DOHH2 (cell line): ENCODE data around the gene MS4A7.
A peak's percentile ranks its signal among the peaks of the same experiment; 100 is the strongest.

ENCODE experiments used
- H3F3A ChIP-seq: fragments of 200-600 bp; sonication (generic), shearing (Covaris generic); 2 replicates; pipeline ENCODE4 v1.6.0; 2016; ENCODE audit warnings: antibody characterized with exemption, mild to moderate bottlenecking; ENCODE audit not compliant: control insufficient read depth, insufficient read depth
- H3K27ac ChIP-seq: fragments of 200-600 bp; sonication (generic); 2 replicates; pipeline ENCODE4 v1.5.1; 2014; ENCODE audit warnings: low read depth, mild to moderate bottlenecking, low read length, moderate library complexity
- H3K27me3 ChIP-seq: fragments of 200-600 bp; sonication (generic); 2 replicates; pipeline ENCODE4 v1.6.1; 2014; ENCODE audit warnings: mild to moderate bottlenecking, low read length, mixed read lengths; ENCODE audit not compliant: control insufficient read depth
- H3K36me3 ChIP-seq: fragments of 200-600 bp; sonication (generic); 2 replicates; pipeline ENCODE4 v1.6.1; 2014; ENCODE audit warnings: mild to moderate bottlenecking, low read length, moderate library complexity, mixed read lengths; ENCODE audit not compliant: control insufficient read depth
- H3K4me1 ChIP-seq: fragments of 200-600 bp; sonication (generic); 2 replicates; pipeline ENCODE4 v1.6.1; 2014; ENCODE audit warnings: mild to moderate bottlenecking, low read length, mixed read lengths; ENCODE audit not compliant: control insufficient read depth
- H3K4me2 ChIP-seq: fragments of 200-600 bp; sonication (generic); 2 replicates; pipeline ENCODE4 v1.6.0; 2014; ENCODE audit warnings: mild to moderate bottlenecking, low read length, moderate library complexity
- H3K4me3 ChIP-seq: fragments of 200-600 bp; sonication (generic); 2 replicates; pipeline ENCODE4 v1.5.1; 2014; ENCODE audit warnings: mild to moderate bottlenecking, low read length, mixed read lengths
- H3K79me2 ChIP-seq: fragments of 200-600 bp; sonication (generic); 2 replicates; pipeline ENCODE4 v1.6.1; 2014; ENCODE audit warnings: mild to moderate bottlenecking, low read length, mixed read lengths; ENCODE audit not compliant: control insufficient read depth
- H3K9me2 ChIP-seq: fragments of 200-600 bp; sonication (generic); replicated peaks from 2 replicates; pipeline ENCODE4 v1.6.1; 2014; ENCODE audit warnings: mild to moderate bottlenecking, low read length, mixed read lengths; ENCODE audit not compliant: control insufficient read depth
- H3K9me3 ChIP-seq: fragments of 200-600 bp; sonication (generic); 2 replicates; pipeline ENCODE4 v1.6.1; 2014; ENCODE audit warnings: antibody characterized with exemption, low read length, mixed read lengths; ENCODE audit not compliant: control insufficient read depth, insufficient read depth
- H4K20me1 ChIP-seq: fragments of 200-600 bp; sonication (generic); 2 replicates; pipeline ENCODE4 v1.6.0; 2014; ENCODE audit warnings: low read depth, mild to moderate bottlenecking, antibody characterized with exemption, low read length, moderate library complexity; ENCODE audit not compliant: control insufficient read depth, insufficient read depth
- CTCF ChIP-seq: fragments of 200-600 bp; sonication (generic); IDR thresholded peaks from one replicate; pipeline ENCODE4 v1.5.1; 2014; ENCODE audit warnings: antibody characterized with exemption, mild to moderate bottlenecking, low read depth, low read length; ENCODE audit not compliant: poor library complexity, severe bottlenecking
- EZH2phosphoT487 ChIP-seq: fragments of 200-600 bp; sonication (generic); IDR thresholded peaks from 2 replicates; pipeline ENCODE4 v1.6.1; 2017; ENCODE audit warnings: borderline replicate concordance, mild to moderate bottlenecking, antibody characterized with exemption, low read length, moderate library complexity, mixed read lengths

Gene MS4A7

GRCh38 chr11:60378354-60378753 lies at the start of gene MS4A7:
TSS of gene MS4A7 (plus strand) at chr11:60378532. CDS start at chr11:60383142, 4,610 bp downstream.
- Histone ChIP-seq H4K20me1 (no peaks in the 10 kb centered on the region), H3K4me2 (peak within 1 kb of the TSS; percentile 72), H3K79me2 (no peaks in the 10 kb centered on the region), H3K9me2 (no peaks in the 10 kb centered on the region), H3F3A (peaks cover 5% of the 10 kb centered on the region), H3K4me3 (peak within 1 kb of the TSS; percentile 63), H3K9me3 (no peaks in the 10 kb centered on the region), H3K27ac (peak within 1 kb of the TSS; percentile 91), H3K36me3 (no peaks in the 10 kb centered on the region), H3K27me3 (no peaks in the 10 kb centered on the region), H3K4me1 (peaks cover 35% of the 10 kb centered on the region)
- TF ChIP-seq CTCF (no peak), EZH2phosphoT487 (no peak)

GRCh38 chr11:60332846-60333245 lies 45.5 kb upstream of the MS4A7 start:
- no peak overlapping the region for H3K27ac ChIP-seq
- H3F3A ChIP-seq = no peaks in the 10 kb centered on the region
- H3K27me3 ChIP-seq = no peaks in the 10 kb centered on the region
- H3K4me1 ChIP-seq = no peaks in the 10 kb centered on the region
- H3K79me2 ChIP-seq = no peaks in the 10 kb centered on the region
- TF ChIP-seq EZH2phosphoT487 = no peak
- TF ChIP-seq CTCF = no peak
- H3K36me3 ChIP-seq = no peaks in the 10 kb centered on the region
- no peaks in the 10 kb centered on the region for H3K9me3 ChIP-seq
- H4K20me1 ChIP-seq = no peaks in the 10 kb centered on the region
- no peak overlapping the region for H3K4me2 ChIP-seq
- H3K9me2 ChIP-seq = no peaks in the 10 kb centered on the region
- H3K4me3 ChIP-seq = no peak overlapping the region

GRCh38 chr11:60334005-60334620 lies 44.2 kb upstream of the MS4A7 start:
- H4K20me1 ChIP-seq = no peaks in the 10 kb centered on the region
- H3K79me2 ChIP-seq = no peaks in the 10 kb centered on the region
- TF ChIP-seq EZH2phosphoT487 (no peak), CTCF (peak; percentile 81)
- no peak overlapping the region for H3K4me3 ChIP-seq
- no peaks in the 10 kb centered on the region for H3K27me3 ChIP-seq
- H3K36me3 ChIP-seq = no peaks in the 10 kb centered on the region
- H3K4me1 ChIP-seq = no peaks in the 10 kb centered on the region
- H3F3A ChIP-seq = no peaks in the 10 kb centered on the region
- no peak overlapping the region for H3K27ac ChIP-seq
- no peak overlapping the region for H3K4me2 ChIP-seq
- H3K9me2 ChIP-seq = no peaks in the 10 kb centered on the region
- H3K9me3 ChIP-seq = no peaks in the 10 kb centered on the region
